Heart right ventricle (tissue), 16 donors: Measurements from ENCODE around the gene UXS1. TPM values are rescaled to one million over a fixed set of nuclear protein-coding genes. Genes with fewer than 3 reads are reported as not detected.

Source experiments
- ATAC-seq, 8 donors: fragments of 200-7000 bp; cut with Tn5 transposase; one replicate each; pipeline ENCODE4 v1.9.1; 2020; ENCODE audit warnings: mild to moderate bottlenecking in 8 of 8, moderate library complexity in 8 of 8, moderate number of reproducible peaks in 1 of 8
- DNase-seq, 2 donors: peaks; one replicate each; pipeline ENCODE4 v3.0.0-alpha.2; 2020
- H3K27ac ChIP-seq, 10 donors: fragments of 200-600 bp; sonication (generic) in 2 of 10; one replicate each; pipeline versions ENCODE4 v1.5.0 to v1.8.0; 2020 to 2022; ENCODE audit warnings: mild to moderate bottlenecking in 3 of 10
- H3K27me3 ChIP-seq, 7 donors: fragments of 200-600 bp; one replicate each; pipeline ENCODE4 v1.8.0; 2021 to 2022; ENCODE audit warnings: mild to moderate bottlenecking in 2 of 7
- H3K36me3 ChIP-seq, 9 donors: fragments of 200-600 bp; sonication (generic) in 1 of 9; one replicate each; pipeline versions ENCODE4 v1.5.0 to v1.8.0; 2020 to 2022; ENCODE audit warnings: mild to moderate bottlenecking in 2 of 9
- H3K4me1 ChIP-seq, 9 donors: fragments of 200-600 bp; sonication (generic) in 1 of 9; one replicate each; pipeline versions ENCODE4 v1.5.0 to v1.8.0; 2020 to 2022; ENCODE audit warnings: mild to moderate bottlenecking in 4 of 9
- H3K4me3 ChIP-seq, 10 donors: fragments of 200-600 bp; sonication (generic) in 2 of 10; one replicate each; pipeline versions ENCODE4 v1.5.0 to v1.8.0; 2020 to 2022; ENCODE audit warnings: mild to moderate bottlenecking in 7 of 10, moderate library complexity in 2 of 10
- H3K9me3 ChIP-seq, 11 donors: fragments of 200-600 bp in 10 of 11; sonication (generic) in 2 of 11; one replicate each; pipeline versions ENCODE4 v1.5.0 to v1.8.0; 2013 to 2022; ENCODE audit warnings: mild to moderate bottlenecking in 2 of 11, control low read depth in 1 of 11, moderate library complexity in 1 of 11
- WGBS, 2 donors: extraction: QIAGEN DNeasy Blood & Tissue Kit; methylation state at CpG; one replicate each; pipeline ENCODE4 v1.1.7; 2013; ENCODE audit warnings: inconsistent platforms in 1 of 2; 5-methylcytosine and 5-hydroxymethylcytosine counted together
- intact Hi-C, 10 donors: fragments of 100-400 bp; cut with DNase I; formaldehyde crosslinking; loops; one replicate each; pipeline versions ENCODE4 v1.11.1 to v1.14.2; 2022
- polyA plus RNA-seq, 2 donors: library from polyadenylated mRNA; stranded (reverse); fragments of 200-250 nt; gene quantifications; one replicate each; pipeline ENCODE4 v1.2.3, GENCODE V29; 2013
- total RNA-seq, 10 donors: library from RNA; stranded (reverse); fragmentation: NEBNext Ultra II Directional in 3 of 10; extraction: Animal tissue kit (Norgen Biotek cat#: 25700) in 3 of 10; gene quantifications; one replicate each; pipeline versions ENCODE4 v1.2.1 to v1.2.4, GENCODE V29; 2021 to 2023
- TF ChIP-seq, protein P1 (sequence below), 9 donors: fragments of 200-600 bp; sonication (generic) in 2 of 9; IDR thresholded peaks; one replicate each; pipeline versions ENCODE4 v1.5.0 to v1.8.0; 2021 to 2022; ENCODE audit warnings: antibody characterized with exemption in 9 of 9, mild to moderate bottlenecking in 5 of 9, moderate library complexity in 1 of 9
- donor health status: Arrhythmogenic right ventricular cardiomyopathy.
- donor health status: ischemic (EF 13 %, LVEDD 7.1; RV severe dilation, severe dysfunction).
- donor health status: healthy with polysubstance abuse.
- donor health status: DM: no; HTN: yes; CAD: no.
- donor health status: DM: no; HTN: no; CAD: no.
- donor health status: ischemic (EF 25% LVEDD 6.9; RV normal size, moderate dysfunction).
- donor health status: ischemic (EF 25% LVEDD 5.7; RV mildly dilated, moderate dysfunction).
- donor health status: healthy.
- donor health status: DM: yes; HTN: yes; CAD: no.
- donor health status: Ischemic cardiomyopathy.
- donor health status: ischemic (EF 35%, LVEDD 5.7; RV mildly dilated, moderate dysfunction).
- donor health status: nonischemic (EF 11% LVEDD 7.7; RV severe dilation, severe dysfunction).
- donor health status: DM: yes; HTN: yes; CAD: no.
- donor health status: PGD.
- donor health status: ischemic (EF 29% LVEDD 5.4; RV normal size, mild dysfunction).
- donor health status: nonischemic (EF 23%, LVEDD 6.1; RV moderate dilation, normal function).

UXS1 gene
- total and polyA plus RNA-seq, 12 donors, result 7.1 to 35.0 (median 25.1) TPM

DNA sequence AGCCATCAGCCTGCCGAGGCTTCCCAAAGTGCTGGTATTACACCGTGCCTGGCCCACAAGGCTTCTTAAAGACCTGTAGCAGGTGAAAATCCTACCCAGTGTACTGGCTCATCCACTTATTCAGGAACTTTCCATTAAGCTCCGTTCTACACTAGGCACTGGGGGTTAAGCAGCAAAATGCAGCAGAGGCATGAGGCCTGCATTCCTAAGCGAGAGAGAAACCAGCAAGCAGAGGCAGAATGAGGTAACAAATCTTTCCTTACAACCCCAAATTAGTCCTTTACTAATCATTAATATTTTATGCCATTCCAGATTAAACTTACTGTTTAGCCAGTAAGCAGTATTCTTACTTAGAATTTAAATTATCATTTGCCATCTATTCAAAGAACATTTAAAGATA lies 32.8 kb downstream of the UXS1 start:
- H3K36me3 ChIP-seq, result peaks cover 0 to 50% (median 0%) of the 10 kb centered on the region in 9 donors
- ATAC-seq, result no peak
- H3K4me1 ChIP-seq, result peaks cover 0 to 25% (median 4%) of the 10 kb centered on the region in 9 donors
- 87 to 90% methylated on average over 4 of the region's 4 CpGs for WGBS, 2 donors
- TF ChIP-seq, protein P1, sequence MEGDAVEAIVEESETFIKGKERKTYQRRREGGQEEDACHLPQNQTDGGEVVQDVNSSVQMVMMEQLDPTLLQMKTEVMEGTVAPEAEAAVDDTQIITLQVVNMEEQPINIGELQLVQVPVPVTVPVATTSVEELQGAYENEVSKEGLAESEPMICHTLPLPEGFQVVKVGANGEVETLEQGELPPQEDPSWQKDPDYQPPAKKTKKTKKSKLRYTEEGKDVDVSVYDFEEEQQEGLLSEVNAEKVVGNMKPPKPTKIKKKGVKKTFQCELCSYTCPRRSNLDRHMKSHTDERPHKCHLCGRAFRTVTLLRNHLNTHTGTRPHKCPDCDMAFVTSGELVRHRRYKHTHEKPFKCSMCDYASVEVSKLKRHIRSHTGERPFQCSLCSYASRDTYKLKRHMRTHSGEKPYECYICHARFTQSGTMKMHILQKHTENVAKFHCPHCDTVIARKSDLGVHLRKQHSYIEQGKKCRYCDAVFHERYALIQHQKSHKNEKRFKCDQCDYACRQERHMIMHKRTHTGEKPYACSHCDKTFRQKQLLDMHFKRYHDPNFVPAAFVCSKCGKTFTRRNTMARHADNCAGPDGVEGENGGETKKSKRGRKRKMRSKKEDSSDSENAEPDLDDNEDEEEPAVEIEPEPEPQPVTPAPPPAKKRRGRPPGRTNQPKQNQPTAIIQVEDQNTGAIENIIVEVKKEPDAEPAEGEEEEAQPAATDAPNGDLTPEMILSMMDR (IDR thresholded peaks at IDR 0.05), result no peak
- DNase-seq, result no peak
- peak overlapping the region in 1 of 10 donors; percentile 76 for H3K27ac ChIP-seq
- no peak overlapping the region for H3K4me3 ChIP-seq
- peaks cover 0 to 8% (median 0%) of the 10 kb centered on the region in 11 donors for H3K9me3 ChIP-seq
- intact Hi-C loops, result no loop called here
- no peaks in the 10 kb centered on the region for H3K27me3 ChIP-seq

DNA sequence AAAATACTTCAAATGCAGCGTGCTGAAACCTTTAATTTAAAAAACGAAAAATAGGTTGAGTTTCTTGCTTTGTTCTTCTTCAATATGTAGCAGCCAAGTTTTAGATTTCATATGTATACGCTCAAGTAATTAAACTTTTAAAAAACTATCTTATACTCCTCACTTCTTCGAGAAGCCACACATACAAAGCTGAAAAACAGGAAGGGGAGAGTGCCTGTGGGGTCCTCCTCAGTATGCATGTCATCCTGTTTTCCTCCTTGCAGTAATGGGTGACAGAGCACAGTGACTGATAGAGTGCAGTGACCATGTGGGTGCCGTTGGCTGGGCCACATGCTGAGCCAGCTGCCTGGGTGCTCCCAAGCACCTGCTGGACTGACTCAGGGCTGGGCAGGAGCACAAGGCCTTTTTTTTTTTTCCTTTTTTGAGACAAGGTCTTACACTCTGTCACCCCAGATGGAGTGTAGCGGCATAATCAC lies 33.3 kb downstream of the UXS1 start:
- Histone ChIP-seq H3K36me3 (peaks cover 0 to 50% (median 0%) of the 10 kb centered on the region in 9 donors), H3K4me3 (peak overlapping the region in 1 of 10 donors; percentile 37), H3K4me1 (peaks cover 0 to 20% (median 4%) of the 10 kb centered on the region in 9 donors), H3K9me3 (peaks cover 0 to 8% (median 0%) of the 10 kb centered on the region in 11 donors), H3K27me3 (no peaks in the 10 kb centered on the region), H3K27ac (peak overlapping the region in 1 of 10 donors; percentile 76)
- TF ChIP-seq, protein P1 (IDR thresholded peaks at IDR 0.05), result no peak
- peak in 3 of 8 donors; percentile 31 to 39 (median 33) for ATAC-seq
- no peak for DNase-seq
- intact Hi-C loops, result no loop called here
- 71 to 76% methylated on average over 6 of the region's 6 CpGs for WGBS, 2 donors

DNA sequence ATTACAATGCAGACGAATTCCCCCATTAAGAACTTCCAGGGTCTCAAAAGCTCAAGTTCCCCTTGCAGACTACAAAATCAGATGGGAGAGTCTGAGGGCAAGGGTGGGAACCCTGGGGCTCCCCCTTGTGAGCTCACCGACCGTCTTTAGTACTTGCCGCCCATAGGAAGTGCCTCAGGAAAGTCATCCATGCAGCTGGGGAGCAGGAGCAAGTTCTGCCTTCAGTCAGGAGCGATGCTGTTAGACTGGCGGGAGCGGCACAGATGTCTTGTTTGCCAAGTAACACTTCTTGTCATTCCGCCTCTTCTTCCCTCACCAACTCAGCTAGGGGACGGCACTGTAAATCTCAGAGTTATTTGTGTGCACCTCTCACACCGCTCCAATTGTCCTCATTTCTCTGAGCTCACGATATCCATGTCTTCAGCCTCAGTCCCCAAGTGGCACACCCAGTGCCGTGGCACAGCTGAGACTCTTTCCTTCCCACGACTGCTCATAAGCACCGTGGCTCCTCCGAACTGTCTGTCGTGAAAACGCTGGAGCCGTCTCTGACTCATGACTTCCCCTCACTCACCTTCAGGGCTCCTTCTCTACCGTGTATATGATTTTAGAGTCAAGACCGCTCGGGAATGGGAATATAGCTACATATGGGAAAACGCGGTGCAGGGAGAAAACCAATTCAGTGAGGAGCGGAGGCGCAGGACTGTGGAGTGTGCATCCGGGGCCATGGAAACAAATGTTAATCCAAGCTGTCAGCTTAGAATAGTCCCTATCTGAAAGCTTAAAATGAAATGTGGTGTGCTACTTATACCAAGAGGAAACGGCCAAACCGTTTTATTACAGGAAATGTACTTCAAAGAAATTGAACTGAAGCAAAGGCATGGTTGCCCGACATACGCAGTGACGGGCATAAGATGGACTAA lies 34.0 kb downstream of the UXS1 start:
- 78% methylated on average over 31 of the region's 31 CpGs for WGBS, 2 donors
- ATAC-seq (peak in 1 of 8 donors; percentile 33), DNase-seq (no peak)
- peak overlapping the region in 1 of 10 donors; percentile 76 for H3K27ac ChIP-seq
- H3K27me3 ChIP-seq, result no peaks in the 10 kb centered on the region
- TF ChIP-seq, protein P1 (IDR thresholded peaks at IDR 0.05), result no peak
- H3K9me3 ChIP-seq, result peaks cover 0 to 10% (median 0%) of the 10 kb centered on the region in 11 donors
- H3K4me3 ChIP-seq, result peak overlapping the region in 2 of 10 donors; percentile 1 to 37
- H3K4me1 ChIP-seq, result peaks cover 0 to 20% (median 4%) of the 10 kb centered on the region in 9 donors
- intact Hi-C loops, result no loop called here
- H3K36me3 ChIP-seq, result peaks cover 0 to 55% (median 0%) of the 10 kb centered on the region in 9 donors

DNA sequence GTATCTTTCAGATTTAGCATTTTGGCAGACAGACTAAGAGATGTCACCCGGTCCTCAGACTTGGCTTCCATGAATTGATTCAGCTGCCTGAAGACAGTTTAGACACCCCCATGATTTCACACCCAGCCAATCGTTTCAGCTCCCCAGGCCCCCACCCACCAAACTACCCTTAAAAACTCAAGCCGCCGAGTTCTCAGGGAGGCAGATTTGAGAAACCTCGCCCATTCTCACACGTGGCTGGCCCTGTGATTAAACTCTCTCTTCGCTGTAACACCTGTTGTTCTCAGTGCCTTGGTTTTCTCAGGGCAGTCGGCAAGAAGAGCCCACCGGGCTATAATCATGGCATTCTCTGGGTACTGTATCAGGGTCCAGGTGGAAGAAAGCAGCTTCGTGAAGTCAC lies 35.2 kb downstream of the UXS1 start:
- intact Hi-C loops, result no loop called here
- Histone ChIP-seq H3K27ac (peak overlapping the region in 1 of 10 donors; percentile 76), H3K4me1 (peaks cover 0 to 20% (median 4%) of the 10 kb centered on the region in 9 donors), H3K27me3 (no peaks in the 10 kb centered on the region), H3K4me3 (peak overlapping the region in 1 of 10 donors; percentile 37), H3K36me3 (peaks cover 0 to 68% (median 8%) of the 10 kb centered on the region in 9 donors), H3K9me3 (peaks cover 0 to 23% (median 10%) of the 10 kb centered on the region in 11 donors)
- TF ChIP-seq, protein P1 (IDR thresholded peaks at IDR 0.05), result no peak
- 85 to 91% methylated on average over 10 of the region's 10 CpGs for WGBS, 2 donors
- DNase-seq, result no peak
- ATAC-seq, result no peak
